Adrenal gland (tissue), 12 donors: ENCODE data around the gene PTPRE. TPM values are rescaled to one million over a fixed set of nuclear protein-coding genes. Genes with fewer than 3 reads are reported as not detected.

Source experiments
- DNase-seq, 7 donors: peaks; one replicate each; pipeline ENCODE4 v3.0.0-alpha.2; 2019 to 2020
- H3K27ac ChIP-seq, 5 donors: fragments of 200-600 bp; sonication (generic) in 4 of 5; 1 replicate in 3 of 5; 2 replicates in 2 of 5; pipeline versions ENCODE4 v1.5.1 to v1.8.0; 2016 to 2020; ENCODE audit warnings: mild to moderate bottlenecking in 1 of 5
- H3K27me3 ChIP-seq: fragments of 200-600 bp; 2 replicates; pipeline ENCODE4 v1.8.0; 2021
- H3K36me3 ChIP-seq, 2 donors: fragments of 200-600 bp; replicated peaks in 1 of 2; 1 replicate in 1 of 2; 2 replicates in 1 of 2; pipeline versions ENCODE4 v1.5.1 to v1.8.0; 2018 to 2022
- H3K4me1 ChIP-seq, 2 donors: fragments of 200-600 bp; replicated peaks in 1 of 2; 1 replicate in 1 of 2; 2 replicates in 1 of 2; pipeline versions ENCODE4 v1.5.1 to v1.8.0; 2018 to 2021
- H3K4me3 ChIP-seq, 4 donors: fragments of 200-600 bp; sonication (generic) in 3 of 4; one replicate each; pipeline ENCODE4 v1.5.1; 2016 to 2018
- H3K9me3 ChIP-seq, 3 donors: fragments of 200-600 bp; sonication (generic) in 1 of 3; replicated peaks in 1 of 3; 1 replicate in 2 of 3; 2 replicates in 1 of 3; pipeline versions ENCODE4 v1.5.1 to v1.8.0; 2016 to 2021
- CTCF ChIP-seq, 6 experiments: fragments of 450-650 bp in 4 of 6; fragments of 200-600 bp in 2 of 6; sonication (generic) in 1 of 6; IDR thresholded peaks; 1 replicate in 5 of 6; 2 replicates in 1 of 6; pipeline versions ENCODE4 v1.5.1 to v1.8.0; 2016 to 2021; ENCODE audit warnings: antibody characterized with exemption in 6 of 6, mild to moderate bottlenecking in 2 of 6, moderate library complexity in 1 of 6
- POLR2A ChIP-seq, 2 donors: fragments of 450-650 bp; IDR thresholded peaks; one replicate each; pipeline ENCODE4 v1.6.1; 2017; ENCODE audit warnings: antibody characterized with exemption in 2 of 2, mild to moderate bottlenecking in 2 of 2, moderate library complexity in 1 of 2
- WGBS, 4 donors: extraction: QIAGEN DNeasy Blood & Tissue Kit in 2 of 4; methylation state at CpG; one replicate each; pipeline versions ENCODE4 v1.1.5 to v1.1.7; 2013 to 2017; 5-methylcytosine and 5-hydroxymethylcytosine counted together
- intact Hi-C, 2 donors: fragments of 100-400 bp; cut with DNase I; formaldehyde crosslinking; loops; one replicate each; pipeline versions ENCODE4 v1.14.1 to v1.15.0; 2022 to 2023
- polyA plus RNA-seq, 3 donors: library from polyadenylated mRNA; stranded (reverse); fragments of 200-250 nt in 2 of 3; fragments of 350-450 nt in 1 of 3; fragmentation: Illumina TruSeq in 1 of 3; extraction: RNeasy Lipid Tissue Mini Kit (QIAGEN cat#74804) in 1 of 3; gene quantifications; one replicate each; pipeline ENCODE4 v1.2.3, GENCODE V29; 2013 to 2014
- total RNA-seq, 9 donors: library from RNA; depleted of rRNA in 4 of 9; stranded (reverse); fragments of >200 nt in 4 of 9; fragments of 120-200 nt in 1 of 9; fragmentation: NEBNext Ultra II Directional in 1 of 9; extraction: Animal tissue kit (Norgen Biotek cat#: 25700) in 1 of 9; gene quantifications; one replicate each; pipeline versions ENCODE4 v1.1.0 to v1.2.4, GENCODE V29; 2013 to 2023
- donor health status: healthy with polysubstance abuse.
- donor health status: Bipolar disorder and iron deficiency.
- donor health status: DM: yes; HTN: yes; CAD: no.
- donor health status: DM: no; HTN: no; CAD: no.
- donor health status: DM: no; HTN: no; CAD: no.
- donor health status: DM: yes; HTN: yes; CAD: no.

The PTPRE gene
- total and polyA plus RNA-seq, 12 donors: 7.6 to 52.8 (median 41.0) TPM

DNA sequence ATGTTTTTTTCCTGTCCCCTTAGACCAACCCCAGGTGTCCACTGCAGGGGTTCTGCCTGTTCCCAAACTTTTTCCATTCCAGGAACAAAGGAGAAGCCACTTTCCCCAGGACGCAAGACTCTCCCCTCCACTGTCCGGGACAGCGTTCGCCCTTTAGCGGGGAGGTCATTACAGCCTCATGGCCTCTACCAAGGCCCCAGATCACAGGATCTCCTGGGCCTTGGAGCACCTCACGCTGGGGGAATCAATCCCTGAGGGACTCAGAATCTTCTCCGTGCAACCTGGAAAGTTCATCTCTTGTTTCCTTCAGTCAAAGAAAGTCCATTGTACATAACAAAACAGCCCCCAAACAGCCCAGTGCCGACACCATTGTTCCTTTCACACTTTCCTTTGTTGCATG, 178.1 kb downstream of the PTPRE start:
- intact Hi-C loops: no loop called here
- DNase-seq: peak in 1 of 7 donors; percentile 21
- 93 to 94% (median 94%) methylated on average over 8 of the region's 8 CpGs for WGBS, 4 donors
- no peaks in the 10 kb centered on the region for H3K9me3 ChIP-seq
- no peaks in the 10 kb centered on the region for H3K27me3 ChIP-seq
- no peak overlapping the region for H3K4me3 ChIP-seq
- peaks cover 0 to 17% of the 10 kb centered on the region in 2 donors for H3K36me3 ChIP-seq
- TF ChIP-seq POLR2A (IDR thresholded peaks at IDR 0.05) (no peak), CTCF (IDR thresholded peaks at IDR 0.05) (no peak)
- no peaks in the 10 kb centered on the region for H3K4me1 ChIP-seq
- no peak overlapping the region for H3K27ac ChIP-seq

DNA sequence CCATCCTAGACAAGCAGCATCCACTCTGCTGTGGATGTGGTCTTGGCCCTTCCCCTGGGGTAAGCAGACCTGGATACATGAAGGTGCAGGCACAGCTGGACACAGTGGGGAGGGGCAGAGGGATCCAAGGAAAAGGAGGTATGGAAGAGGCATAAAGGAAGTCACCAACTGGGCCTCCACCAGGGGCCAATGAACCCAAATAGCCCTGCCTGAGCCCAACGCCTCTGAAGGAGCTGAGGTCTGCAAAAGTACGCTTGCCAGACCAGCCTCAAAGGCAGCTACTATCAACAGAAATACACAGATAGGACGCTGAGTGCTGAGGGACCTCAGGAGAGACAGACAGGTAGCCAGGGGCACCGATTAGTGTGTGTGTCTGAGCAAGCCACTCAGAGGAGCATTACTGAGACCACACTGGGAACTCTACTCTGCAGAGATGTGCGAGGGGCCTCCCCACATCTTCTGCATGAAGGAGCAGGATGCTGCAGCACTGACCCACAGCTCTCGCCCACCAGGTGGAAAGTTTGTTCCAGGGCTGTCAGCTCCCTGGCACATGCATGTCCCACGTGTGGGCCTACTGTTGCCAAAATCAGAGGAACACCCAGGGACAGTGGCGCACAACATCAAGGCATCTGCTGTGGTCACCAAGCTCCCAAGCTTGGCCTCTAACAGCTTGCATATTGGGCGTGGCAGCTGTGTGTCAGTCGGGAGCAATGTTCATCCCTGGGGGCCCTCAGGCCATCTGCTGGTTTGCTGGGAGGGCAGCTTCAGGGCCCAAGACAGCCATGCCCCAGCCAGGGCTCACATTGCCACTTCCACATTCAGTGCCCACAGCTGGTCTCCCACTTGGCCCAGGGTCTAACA, 179.3 kb downstream of the PTPRE start:
- WGBS, 4 donors: 75 to 89% (median 77%) methylated on average over 3 to 10 of the region's 10 CpGs
- H3K9me3 ChIP-seq: no peaks in the 10 kb centered on the region
- DNase-seq: no peak

DNA sequence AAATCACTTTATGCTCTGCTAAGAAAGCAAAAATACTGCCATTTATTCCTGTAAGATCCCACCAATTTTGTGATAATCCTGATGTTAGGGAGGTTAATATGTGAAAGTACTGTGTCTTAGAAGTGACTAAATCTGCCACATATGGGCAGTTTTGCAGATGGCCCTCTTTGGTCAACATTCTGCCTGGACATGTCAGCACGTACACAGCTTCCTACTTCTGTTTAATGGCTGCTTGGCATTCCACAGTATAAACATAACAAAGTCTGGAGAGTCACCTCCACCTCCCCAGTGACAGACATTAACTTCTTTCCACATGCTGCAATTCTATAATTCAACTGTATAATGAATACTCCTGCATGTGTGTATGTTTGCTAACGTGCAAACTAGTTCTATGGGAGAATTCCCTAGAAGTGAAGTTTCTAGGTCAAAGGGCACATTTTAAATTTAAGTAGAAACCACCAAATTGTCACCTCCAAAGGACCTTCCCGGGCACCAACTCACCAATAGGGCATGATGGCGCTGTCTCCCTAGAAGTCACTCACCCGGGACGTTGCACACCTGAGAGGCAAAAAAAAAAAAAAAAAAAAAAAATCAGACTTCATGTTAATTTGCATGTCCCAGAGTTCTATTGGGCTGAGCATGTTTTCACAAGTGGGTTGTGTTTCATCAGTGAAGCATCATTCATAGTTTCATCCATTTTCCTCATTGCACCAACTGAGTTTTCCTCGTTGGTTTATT, 180.4 kb downstream of the PTPRE start:
- Histone ChIP-seq H3K36me3 (peaks cover 0 to 6% of the 10 kb centered on the region in 2 donors), H3K27ac (no peak overlapping the region), H3K9me3 (no peaks in the 10 kb centered on the region), H3K4me3 (no peak overlapping the region), H3K4me1 (no peaks in the 10 kb centered on the region), H3K27me3 (no peaks in the 10 kb centered on the region)
- WGBS, 4 donors: 66 to 81% (median 76%) methylated on average over 7 of the region's 7 CpGs
- TF ChIP-seq CTCF (IDR thresholded peaks at IDR 0.05): no peak
- no peak for TF ChIP-seq POLR2A (IDR thresholded peaks at IDR 0.05)
- DNase-seq: no peak
- intact Hi-C loops: no loop called here

More for the DNA sequence above, 179.3 kb downstream of the PTPRE start:
- no peaks in the 10 kb centered on the region for H3K27me3 ChIP-seq
- H3K4me3 ChIP-seq: no peak overlapping the region
- intact Hi-C loops: no loop called here
- H3K4me1 ChIP-seq: no peaks in the 10 kb centered on the region
- no peak overlapping the region for H3K27ac ChIP-seq
- TF ChIP-seq CTCF (IDR thresholded peaks at IDR 0.05) (no peak), POLR2A (IDR thresholded peaks at IDR 0.05) (no peak)
- peaks cover 0 to 9% of the 10 kb centered on the region in 2 donors for H3K36me3 ChIP-seq

DNA sequence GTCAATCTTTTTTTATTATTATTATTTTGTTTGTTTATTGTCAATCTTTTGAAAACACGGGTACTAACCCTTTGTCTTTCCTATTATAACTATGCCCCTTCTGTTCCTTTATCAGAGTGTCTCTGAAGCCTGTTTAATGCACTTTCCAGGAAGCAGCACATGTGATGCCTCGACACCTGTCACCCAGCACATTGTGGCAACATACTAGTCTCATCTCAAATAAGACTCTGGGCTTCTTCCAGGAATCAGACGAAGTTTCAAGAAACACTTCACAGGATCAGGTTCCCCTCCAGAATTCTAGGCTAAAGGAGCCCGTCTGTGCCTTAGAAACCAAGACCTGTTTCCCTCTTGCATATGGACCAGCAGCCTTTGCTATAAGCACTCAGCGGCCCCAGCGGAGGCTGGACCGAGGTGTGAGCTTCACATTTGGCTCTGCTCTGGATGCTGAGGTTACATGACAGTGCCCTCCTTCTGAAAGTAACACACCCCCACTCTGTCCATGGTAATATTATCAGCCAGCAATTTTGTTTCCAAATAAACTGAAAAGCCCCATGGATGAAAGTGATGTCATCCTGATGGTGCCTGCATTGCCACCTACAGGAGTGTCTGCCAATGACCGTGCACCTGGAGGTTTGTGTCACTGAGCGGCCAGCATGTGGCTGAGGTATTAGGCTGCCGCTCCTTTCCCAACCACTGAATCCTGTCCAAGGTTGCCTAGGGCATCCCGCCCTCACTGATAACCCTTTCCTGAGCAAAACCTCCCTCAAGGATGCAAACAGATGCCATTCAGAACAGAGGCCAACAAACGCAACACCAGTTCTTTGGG, 181.2 kb downstream of the PTPRE start:
- Histone ChIP-seq H3K36me3 (peaks cover 0 to 6% of the 10 kb centered on the region in 2 donors), H3K9me3 (no peaks in the 10 kb centered on the region), H3K4me3 (no peak overlapping the region), H3K27me3 (no peaks in the 10 kb centered on the region), H3K27ac (no peak overlapping the region), H3K4me1 (no peaks in the 10 kb centered on the region)
- WGBS, 4 donors: 50 to 58% (median 56%) methylated on average over 10 to 12 of the region's 12 CpGs
- DNase-seq: no peak
- TF ChIP-seq CTCF (IDR thresholded peaks at IDR 0.05) (no peak), POLR2A (IDR thresholded peaks at IDR 0.05) (no peak)
- intact Hi-C loops: no loop called here
